Liver (tissue), 9 donors: ENCODE data around the gene CNPY4. TPM values are rescaled to one million over a fixed set of nuclear protein-coding genes. Genes with fewer than 3 reads are reported as not detected.

Source experiments
- DNase-seq: peaks from one replicate; pipeline ENCODE4 v3.0.0-alpha.2; 2017; ENCODE audit warnings: low spot score
- H3K27ac ChIP-seq, 2 donors: one replicate each; pipeline ENCODE4 v1.7.0; 2013; ENCODE audit warnings: inconsistent platforms in 2 of 2, low read length in 2 of 2, control low read depth in 1 of 2, low read depth in 1 of 2, mild to moderate bottlenecking in 1 of 2
- H3K27me3 ChIP-seq, 4 donors: one replicate each; pipeline versions ENCODE4 v1.6.1 to v1.7.0; 2013; ENCODE audit warnings: low read length in 3 of 4, inconsistent platforms in 1 of 4, mild to moderate bottlenecking in 1 of 4, moderate library complexity in 1 of 4; ENCODE audit not compliant: control insufficient read depth in 4 of 4, insufficient read depth in 4 of 4
- H3K36me3 ChIP-seq, 4 donors: one replicate each; pipeline versions ENCODE4 v1.6.1 to v1.7.0; 2013; ENCODE audit warnings: low read length in 3 of 4, mild to moderate bottlenecking in 3 of 4, low read depth in 1 of 4, moderate library complexity in 1 of 4; ENCODE audit not compliant: control insufficient read depth in 4 of 4, insufficient read depth in 3 of 4
- H3K4me1 ChIP-seq, 4 donors: one replicate each; pipeline versions ENCODE4 v1.6.1 to v1.7.0; 2013; ENCODE audit warnings: low read length in 3 of 4, mild to moderate bottlenecking in 3 of 4, moderate library complexity in 1 of 4; ENCODE audit not compliant: control insufficient read depth in 4 of 4, insufficient read depth in 4 of 4
- H3K4me3 ChIP-seq, 3 donors: one replicate each; pipeline versions ENCODE4 v1.6.1 to v1.7.0; 2013; ENCODE audit warnings: low read length in 3 of 3, control low read depth in 1 of 3, low read depth in 1 of 3, mild to moderate bottlenecking in 1 of 3
- H3K9ac ChIP-seq, 2 donors: one replicate each; pipeline ENCODE4 v1.7.0; 2013; ENCODE audit warnings: low read length in 2 of 2, mild to moderate bottlenecking in 2 of 2, moderate library complexity in 2 of 2, control low read depth in 1 of 2, low read depth in 1 of 2
- H3K9me3 ChIP-seq, 4 donors: one replicate each; pipeline versions ENCODE4 v1.6.1 to v1.7.0; 2013; ENCODE audit warnings: low read length in 3 of 4; ENCODE audit not compliant: control insufficient read depth in 4 of 4
- ATF3 ChIP-seq: IDR thresholded peaks from 2 replicates; pipeline ENCODE4 v1.6.1; 2016; ENCODE audit warnings: antibody characterized with exemption
- CTCF ChIP-seq: fragments of 150-350 bp; IDR thresholded peaks from 2 replicates; pipeline ENCODE4 v1.5.1; 2017; ENCODE audit warnings: improper control_type of control experiment, low read depth, low read length; ENCODE audit not compliant: missing input control
- EGR1 ChIP-seq, 2 donors: IDR thresholded peaks; 2 replicates each; pipeline ENCODE4 v1.6.1; 2016 to 2018; ENCODE audit warnings: antibody characterized with exemption in 2 of 2, low read depth in 2 of 2
- FOXA1 ChIP-seq: IDR thresholded peaks from 2 replicates; pipeline ENCODE4 v1.6.1; 2016; ENCODE audit warnings: antibody characterized with exemption
- FOXA2 ChIP-seq: IDR thresholded peaks from 2 replicates; pipeline ENCODE4 v1.6.1; 2016; ENCODE audit warnings: antibody characterized with exemption
- GABPA ChIP-seq, 2 donors: IDR thresholded peaks in 1 of 2; conservative IDR thresholded peaks in 1 of 2; 2 replicates each; pipeline ENCODE4 v1.6.1; 2016; ENCODE audit warnings: antibody characterized with exemption in 2 of 2, mild to moderate bottlenecking in 1 of 2, moderate library complexity in 1 of 2
- HNF4A ChIP-seq, 2 donors: conservative IDR thresholded peaks; 2 replicates each; pipeline ENCODE4 v1.6.1; 2016; ENCODE audit warnings: antibody characterized with exemption in 2 of 2, mild to moderate bottlenecking in 2 of 2
- HNF4G ChIP-seq: IDR thresholded peaks from 2 replicates; pipeline ENCODE4 v1.6.1; 2016; ENCODE audit warnings: antibody characterized with exemption
- JUND ChIP-seq, 2 donors: IDR thresholded peaks; 2 replicates each; pipeline ENCODE4 v1.6.1; 2016; ENCODE audit warnings: antibody characterized with exemption in 2 of 2
- MAX ChIP-seq: IDR thresholded peaks from 2 replicates; pipeline ENCODE4 v1.6.1; 2016; ENCODE audit warnings: antibody characterized with exemption
- NR2F2 ChIP-seq: IDR thresholded peaks from 2 replicates; pipeline ENCODE4 v1.6.1; 2016; ENCODE audit warnings: antibody characterized with exemption
- RAD21 ChIP-seq, 2 donors: IDR thresholded peaks; 2 replicates each; pipeline ENCODE4 v1.6.1; 2016; ENCODE audit warnings: antibody characterized with exemption in 2 of 2, mild to moderate bottlenecking in 2 of 2
- RXRA ChIP-seq, 2 donors: IDR thresholded peaks; 2 replicates each; pipeline ENCODE4 v1.6.1; 2017 to 2018; ENCODE audit warnings: antibody characterized with exemption in 2 of 2, mild to moderate bottlenecking in 1 of 2
- SP1 ChIP-seq: IDR thresholded peaks from 2 replicates; pipeline ENCODE4 v1.6.1; 2018; ENCODE audit warnings: antibody characterized with exemption, mild to moderate bottlenecking
- TAF1 ChIP-seq: conservative IDR thresholded peaks from 2 replicates; pipeline ENCODE4 v1.6.1; 2016; ENCODE audit warnings: antibody characterized with exemption, mild to moderate bottlenecking
- YY1 ChIP-seq: IDR thresholded peaks from 2 replicates; pipeline ENCODE4 v1.6.1; 2016; ENCODE audit warnings: antibody characterized with exemption, mild to moderate bottlenecking
- ZBTB33 ChIP-seq: IDR thresholded peaks from 2 replicates; pipeline ENCODE4 v1.6.1; 2016; ENCODE audit warnings: antibody characterized with exemption
- WGBS: extraction: QIAGEN DNeasy Blood & Tissue Kit; methylation state at CpG from one replicate; pipeline ENCODE4 v1.1.7; 2013; 5-methylcytosine and 5-hydroxymethylcytosine counted together
- polyA plus RNA-seq, 2 donors: library from polyadenylated mRNA; stranded (reverse) in 1 of 2; unstranded in 1 of 2; fragments of 200-250 nt in 1 of 2; fragments of >200 nt in 1 of 2; fragmentation: Nextera tagmentation in 1 of 2; extraction: Ambion mirVana in 1 of 2; gene quantifications; one replicate each; pipeline versions ENCODE4 v1.2.1 to v1.2.3, GENCODE V29; 2013 to 2015
- total RNA-seq, 2 donors: library from RNA; depleted of rRNA; stranded (reverse); fragments of >200 nt; gene quantifications; one replicate each; pipeline ENCODE4 v1.2.3, GENCODE V29; 2014
- donor health status: healthy.
- donor health status: healthy.
- donor health status: healthy.
- donor health status: healthy.
- donor health status: healthy.

CNPY4 gene
- total and polyA plus RNA-seq, 4 donors, result 1.9 to 11.9 (median 3.8) TPM

- peak; percentile 55 for DNase-seq
- peak overlapping the region in 1 of 2 donors; percentile 35 for H3K9ac ChIP-seq
- WGBS, result 27% methylated on average over 32 of the region's 32 CpGs
- H3K4me3 ChIP-seq, result peak overlapping the region; percentile 77 to 95 (median 83)
- H3K27ac ChIP-seq, result peak overlapping the region; percentile 84 to 92
- no peaks in the 10 kb centered on the region for H3K27me3 ChIP-seq
- H3K9me3 ChIP-seq, result no peaks in the 10 kb centered on the region
- peaks cover 3 to 17% (median 10%) of the 10 kb centered on the region in 4 donors for H3K4me1 ChIP-seq
- TF ChIP-seq HNF4A (conservative IDR thresholded peaks at IDR 0.05), result peak; percentile 23 to 46
- peak; percentile 70 for TF ChIP-seq ATF3
- peak; percentile 17 for TF ChIP-seq FOXA2
- TF ChIP-seq TAF1, result no peak
- TF ChIP-seq MAX, result no peak
- TF ChIP-seq SP1, result no peak
- peak; percentile 92 to 93 for TF ChIP-seq JUND (IDR thresholded peaks at IDR 0.05)
- TF ChIP-seq HNF4G, result no peak
- TF ChIP-seq GABPA (IDR thresholded peaks at IDR 0.05 in 1 of 2, conservative IDR thresholded peaks at IDR 0.05 in 1 of 2), result no peak
- no peak for TF ChIP-seq EGR1 (IDR thresholded peaks at IDR 0.05; ENCODE audit: low read depth in 2 of 2)
- TF ChIP-seq NR2F2, result peak; percentile 80
- TF ChIP-seq FOXA1, result no peak
- no peak for TF ChIP-seq ZBTB33
- TF ChIP-seq RAD21 (IDR thresholded peaks at IDR 0.05), result no peak
- peak; percentile 64 to 75 for TF ChIP-seq RXRA (IDR thresholded peaks at IDR 0.05)
- peaks cover 2 to 30% (median 11%) of the 10 kb centered on the region in 4 donors for H3K36me3 ChIP-seq
These were observed 38.1 kb downstream of the CNPY4 start for GRCh38 chr7:100157334-100158228.

GRCh38 chr7:100158229-100159098 lies 39.0 kb downstream of the CNPY4 start, which contains the start of gene TRAPPC14:
Gene TRAPPC14 (minus strand): TSS chr7:100158723. CDS start chr7:100158499, 224 bp downstream.
- 1% methylated on average over 87 of the region's 87 CpGs for WGBS
- Histone ChIP-seq H3K4me1 (peaks cover 3 to 17% (median 10%) of the 10 kb centered on the region in 4 donors), H3K9ac (peak within 1 kb of the TSS in 1 of 2 donors; percentile 71), H3K36me3 (peaks cover 2 to 28% (median 11%) of the 10 kb centered on the region in 4 donors), H3K9me3 (no peaks in the 10 kb centered on the region), H3K4me3 (peak within 1 kb of the TSS; percentile 77 to 95 (median 83)), H3K27ac (peak within 1 kb of the TSS; percentile 84 to 92), H3K27me3 (no peaks in the 10 kb centered on the region)
- peak; percentile 87 for DNase-seq
- TF ChIP-seq FOXA1 (no peak), ATF3 (no peak), HNF4A (conservative IDR thresholded peaks at IDR 0.05) (no peak), NR2F2 (no peak), JUND (IDR thresholded peaks at IDR 0.05) (no peak), HNF4G (no peak), EGR1 (IDR thresholded peaks at IDR 0.05; ENCODE audit: low read depth in 2 of 2) (no peak), RXRA (IDR thresholded peaks at IDR 0.05) (no peak), CTCF (no peak), GABPA (IDR thresholded peaks at IDR 0.05 in 1 of 2, conservative IDR thresholded peaks at IDR 0.05 in 1 of 2) (peak; percentile 69 to 89), ZBTB33 (no peak), YY1 (no peak), FOXA2 (no peak), TAF1 (no peak), MAX (no peak), RAD21 (IDR thresholded peaks at IDR 0.05) (peak in 1 of 2 donors; percentile 15)
